ENCODE results near the gene MAEL.

- TF ChIP-seq CTCF (IDR thresholded peaks at IDR 0.05) (no peak), EP300 (IDR thresholded peaks at IDR 0.05) (no peak), POLR2A (IDR thresholded peaks at IDR 0.05) (no peak)
These were observed 78.8 kb downstream of the MAEL start for GRCh38 chr1:167067904-167068303.
